ENCODE measurements around the gene MREG. TPM values are rescaled to one million over a fixed set of nuclear protein-coding genes. Genes with fewer than 3 reads are reported as not detected.
"Not testable (repeated sequence)": the region's sequence is repeated elsewhere in the genome, so short reads cannot be mapped to it uniquely, and the experiment has no call there.

MREG gene
- total RNA-seq, 6 donors from 2014 or later: 15.4 to 22.6 (median 19.4) TPM

- peak overlapping the region in 1 of 4 donors; percentile 67 for H3K27ac ChIP-seq
- 9% methylated on average over 8 of the region's 8 CpGs for WGBS, 2 donors
- DNase-seq: peak in 1 of 2 donors; percentile 50
- TF ChIP-seq CTCF (IDR thresholded peaks at IDR 0.05): peak; percentile 68 to 88 (median 80)
- TF ChIP-seq POLR2AphosphoS5 (IDR thresholded peaks at IDR 0.05): no peak
- H3K27me3 ChIP-seq: no peaks in the 10 kb centered on the region
- peak; percentile 89 to 94 for ATAC-seq (ENCODE audit: low FRiP score in 2 of 2)
- H3K9me3 ChIP-seq: no peaks in the 10 kb centered on the region
- no peaks in the 10 kb centered on the region for H3K36me3 ChIP-seq
- H3K4me1 ChIP-seq: peaks cover 0 to 6% (median 4%) of the 10 kb centered on the region in 4 donors
- peak overlapping the region in 3 of 4 donors; percentile 0 to 29 (median 20) for H3K4me3 ChIP-seq
Observed at GRCh38 chr2:215931256-215931903, 82.0 kb downstream of the MREG start.

GRCh38 chr2:215930505-215931253 is 82.7 kb downstream of the MREG start:
- no peaks in the 10 kb centered on the region for H3K27me3 ChIP-seq
- no peaks in the 10 kb centered on the region for H3K9me3 ChIP-seq
- H3K4me3 ChIP-seq: peak overlapping the region in 3 of 4 donors; percentile 0 to 29 (median 20)
- TF ChIP-seq EP300 (IDR thresholded peaks at IDR 0.05) (no peak), POLR2A (IDR thresholded peaks at IDR 0.05) (no peak), POLR2AphosphoS5 (IDR thresholded peaks at IDR 0.05) (no peak), CTCF (IDR thresholded peaks at IDR 0.05) (no peak)
- DNase-seq: no peak
- H3K4me1 ChIP-seq: peaks cover 0 to 6% (median 4%) of the 10 kb centered on the region in 4 donors
- peak overlapping the region in 1 of 4 donors; percentile 67 for H3K27ac ChIP-seq
- H3K36me3 ChIP-seq: no peaks in the 10 kb centered on the region
- peak in 1 of 2 donors; percentile 20 for ATAC-seq (ENCODE audit: low FRiP score in 2 of 2)
- WGBS, 2 donors: 53 to 66% methylated on average over 8 of the region's 8 CpGs

GRCh38 chr2:215929602-215930335 is 83.6 kb downstream of the MREG start:
- ATAC-seq (ENCODE audit: low FRiP score in 2 of 2) (peak; percentile 13 to 59), DNase-seq (no peak)
- no peaks in the 10 kb centered on the region for H3K9me3 ChIP-seq
- 77 to 84% methylated on average over 6 of the region's 6 CpGs for WGBS, 2 donors
- TF ChIP-seq POLR2AphosphoS5 (IDR thresholded peaks at IDR 0.05): no peak
- no peak for TF ChIP-seq EP300 (IDR thresholded peaks at IDR 0.05)
- TF ChIP-seq POLR2A (IDR thresholded peaks at IDR 0.05): no peak
- no peak for TF ChIP-seq CTCF (IDR thresholded peaks at IDR 0.05)
- H3K36me3 ChIP-seq: no peaks in the 10 kb centered on the region
- H3K4me3 ChIP-seq: no peak overlapping the region
- H3K27me3 ChIP-seq: no peaks in the 10 kb centered on the region
- H3K4me1 ChIP-seq: peaks cover 0 to 6% (median 4%) of the 10 kb centered on the region in 4 donors
- H3K27ac ChIP-seq: peak overlapping the region in 1 of 4 donors; percentile 27

- Histone ChIP-seq H3K27me3 (no peaks in the 10 kb centered on the region), H3K4me1 (peaks cover 0 to 6% (median 4%) of the 10 kb centered on the region in 4 donors), H3K36me3 (no peaks in the 10 kb centered on the region), H3K27ac (no peak overlapping the region), H3K4me3 (no peak overlapping the region), H3K9me3 (no peaks in the 10 kb centered on the region)
- TF ChIP-seq CTCF (IDR thresholded peaks at IDR 0.05): no peak
- no peak for TF ChIP-seq POLR2A (IDR thresholded peaks at IDR 0.05)
- no peak for TF ChIP-seq EP300 (IDR thresholded peaks at IDR 0.05)
- no peak for TF ChIP-seq POLR2AphosphoS5 (IDR thresholded peaks at IDR 0.05)
- no peak for DNase-seq
- WGBS, 2 donors: 69% methylated on average over 11 of the region's 11 CpGs
- ATAC-seq (ENCODE audit: low FRiP score in 2 of 2): no peak
Observed at GRCh38 chr2:215928086-215928485, 85.3 kb downstream of the MREG start.

- not testable (repeated sequence) for H3K27ac ChIP-seq; H3K4me3 ChIP-seq; H3K27me3 ChIP-seq; DNase-seq; H3K36me3 ChIP-seq; H3K9me3 ChIP-seq; ATAC-seq (ENCODE audit: low FRiP score in 2 of 2); H3K4me1 ChIP-seq
- WGBS, 2 donors: 86% methylated on average over 6 of the region's 6 CpGs
Observed at GRCh38 chr2:215926992-215927391, 86.4 kb downstream of the MREG start.
